ENCODE results near the gene POC1A.

DNA sequence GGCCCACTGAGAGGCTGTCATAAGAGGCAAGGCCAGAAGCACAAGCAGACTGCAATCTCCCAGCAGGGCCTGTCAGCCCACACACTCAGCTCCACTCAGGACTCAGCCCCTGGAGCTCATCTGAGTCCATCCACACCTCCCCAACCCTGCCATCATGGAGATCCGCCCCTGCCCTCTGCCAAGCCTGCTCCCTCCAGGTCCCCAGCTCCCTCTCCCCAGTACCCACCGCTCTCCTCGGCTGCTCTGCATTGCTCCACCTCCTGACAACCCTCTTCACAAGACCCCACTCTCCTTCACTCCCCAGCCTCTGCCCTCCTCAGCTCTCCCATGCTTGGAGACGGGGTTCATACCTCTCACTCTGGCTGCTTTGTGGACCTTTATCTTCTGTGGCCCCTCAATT lies 11.1 kb downstream of the POC1A start:
- TF ChIP-seq CTCF (conservative IDR thresholded peaks at IDR 0.05; ENCODE audit: low read depth, low read length) (no peak), SMC3 (IDR thresholded peaks at IDR 0.05; ENCODE audit: low read depth, low read length) (no peak), RAD21 (IDR thresholded peaks at IDR 0.05; ENCODE audit: low read length) (no peak), BHLHE40 (IDR thresholded peaks at IDR 0.05; ENCODE audit: low read depth, low read length) (no peak), POLR2A (IDR thresholded peaks at IDR 0.05; ENCODE audit: low read depth, low read length) (no peak), MAZ (IDR thresholded peaks at IDR 0.05; ENCODE audit: borderline replicate concordance, low read depth, low read length) (no peak), CEBPB (IDR thresholded peaks at IDR 0.05; ENCODE audit: low read depth, low read length) (no peak), CHD1 (IDR thresholded peaks at IDR 0.05; ENCODE audit: low read depth, low read length) (no peak), RCOR1 (IDR thresholded peaks at IDR 0.05; ENCODE audit: insufficient replicate concordance, low read length) (no peak), RFX5 (IDR thresholded peaks at IDR 0.05; ENCODE audit: low read depth, low read length) (no peak), MXI1 (IDR thresholded peaks at IDR 0.05; ENCODE audit: borderline replicate concordance, low read depth, low read length) (no peak), NFE2L2 (IDR thresholded peaks at IDR 0.05; ENCODE audit: low read depth, low read length) (no peak)

Measured in IMR-90 (cell line).